ENCODE data around the gene DOK5.

Gene DOK5

DNA sequence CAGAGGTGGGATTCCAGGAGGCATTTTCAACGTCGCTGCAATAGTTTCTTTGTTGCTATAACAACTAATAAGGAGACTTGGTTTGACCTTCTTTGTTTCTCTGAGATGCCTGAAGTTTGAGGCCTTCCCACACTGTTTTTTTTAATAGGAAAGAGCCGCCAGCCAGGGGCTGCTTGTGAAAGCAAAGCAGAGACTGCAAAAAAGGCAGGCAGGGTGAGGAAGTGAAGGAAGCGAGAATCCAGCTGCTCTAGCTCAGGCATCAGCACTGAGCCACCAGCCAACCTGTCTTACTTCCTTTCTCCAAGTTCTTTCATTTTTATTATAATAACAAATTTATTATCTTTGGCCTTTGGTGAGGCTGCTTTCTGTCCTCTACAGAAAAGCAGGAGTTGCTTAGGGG, 179.1 kb downstream of the DOK5 start:
- DNase-seq, result no peak

- no peak for DNase-seq
These were observed 182.0 kb downstream of the DOK5 start for GRCh38 chr20:54657268-54657826.

- DNase-seq, result no peak
These were observed 183.1 kb downstream of the DOK5 start for GRCh38 chr20:54658525-54658924.

DNA sequence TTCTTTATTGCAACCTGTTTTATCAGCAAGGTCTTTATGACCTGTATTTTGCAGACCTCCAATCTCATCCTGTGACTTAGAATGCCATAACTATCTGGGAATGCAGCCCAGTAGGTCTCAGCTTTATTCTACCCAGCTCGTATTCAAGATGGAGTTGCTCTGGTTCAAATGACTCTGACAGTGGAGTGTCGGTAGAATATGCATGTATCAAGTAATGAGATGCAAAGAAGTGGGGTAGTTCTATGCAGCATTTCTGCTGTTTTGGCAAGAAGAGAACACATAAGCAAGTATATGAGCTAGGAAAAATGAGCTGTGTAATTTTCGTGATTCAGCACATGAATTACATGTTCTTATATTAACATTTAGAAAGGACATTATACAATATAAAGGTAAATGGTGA, 185.9 kb downstream of the DOK5 start:
- DNase-seq, result no peak

GRCh38 chr20:54661880-54662465, 186.6 kb downstream of the DOK5 start:
- no peak for DNase-seq

- DNase-seq, result no peak
These were observed 190.4 kb downstream of the DOK5 start for GRCh38 chr20:54665812-54666211.

- no peak for DNase-seq
These were observed 193.1 kb downstream of the DOK5 start for GRCh38 chr20:54668271-54669039.

DNA sequence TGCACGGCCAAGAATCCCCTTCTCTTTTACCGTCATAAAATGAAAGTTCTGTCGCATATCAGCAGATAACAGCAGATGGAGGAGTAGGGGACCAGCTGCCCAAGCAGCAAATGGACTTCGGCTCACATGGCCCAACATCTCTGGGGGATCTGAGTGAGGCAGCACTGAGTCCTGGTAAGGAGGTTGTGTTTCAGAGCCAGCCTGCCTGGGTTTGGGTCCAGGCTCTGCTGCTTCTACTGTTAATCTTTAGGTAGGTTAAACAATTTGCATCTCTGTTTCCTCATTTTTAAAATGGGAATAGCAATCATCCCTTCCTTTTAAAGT, 193.6 kb downstream of the DOK5 start:
- no peak for DNase-seq

DNA sequence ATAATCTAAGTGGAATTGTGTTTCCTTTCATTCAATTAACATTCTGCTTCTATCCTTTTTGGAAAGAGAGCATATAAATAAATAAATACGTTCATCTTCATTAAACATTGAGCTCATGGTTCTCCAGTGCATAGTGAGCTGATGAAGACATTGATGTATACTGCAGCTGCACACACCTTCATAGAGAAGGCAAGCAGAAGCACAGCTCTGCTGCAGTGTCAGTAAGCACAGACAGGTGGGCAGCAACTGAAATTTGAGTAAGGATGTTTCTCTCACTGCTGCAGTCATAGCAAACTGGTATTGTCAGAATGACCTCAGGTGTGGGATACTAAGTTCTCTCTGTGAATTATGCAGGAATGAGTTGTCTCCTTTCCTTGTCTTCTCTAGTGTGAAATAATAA, 202.9 kb downstream of the DOK5 start:
- no peak for DNase-seq

DNA sequence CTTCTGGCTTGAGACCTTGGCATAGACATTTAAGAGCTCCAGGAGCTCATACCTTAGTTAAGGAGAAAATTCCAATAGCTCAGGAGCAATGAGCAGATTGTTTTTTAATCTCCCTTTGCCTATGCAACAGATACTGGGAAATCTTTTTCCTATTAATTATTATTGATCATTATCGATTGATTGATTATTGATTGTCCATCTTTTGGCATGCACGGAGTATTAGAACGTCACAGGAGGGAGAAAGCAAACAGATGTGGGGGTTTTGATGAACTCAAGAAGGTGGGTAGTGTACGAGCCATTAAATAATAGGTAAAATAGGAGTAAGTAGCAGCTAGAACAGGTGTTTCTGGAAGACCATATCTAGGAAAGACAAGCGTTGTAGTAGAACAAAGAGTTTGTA, 205.0 kb downstream of the DOK5 start:
- no peak for DNase-seq

DNA sequence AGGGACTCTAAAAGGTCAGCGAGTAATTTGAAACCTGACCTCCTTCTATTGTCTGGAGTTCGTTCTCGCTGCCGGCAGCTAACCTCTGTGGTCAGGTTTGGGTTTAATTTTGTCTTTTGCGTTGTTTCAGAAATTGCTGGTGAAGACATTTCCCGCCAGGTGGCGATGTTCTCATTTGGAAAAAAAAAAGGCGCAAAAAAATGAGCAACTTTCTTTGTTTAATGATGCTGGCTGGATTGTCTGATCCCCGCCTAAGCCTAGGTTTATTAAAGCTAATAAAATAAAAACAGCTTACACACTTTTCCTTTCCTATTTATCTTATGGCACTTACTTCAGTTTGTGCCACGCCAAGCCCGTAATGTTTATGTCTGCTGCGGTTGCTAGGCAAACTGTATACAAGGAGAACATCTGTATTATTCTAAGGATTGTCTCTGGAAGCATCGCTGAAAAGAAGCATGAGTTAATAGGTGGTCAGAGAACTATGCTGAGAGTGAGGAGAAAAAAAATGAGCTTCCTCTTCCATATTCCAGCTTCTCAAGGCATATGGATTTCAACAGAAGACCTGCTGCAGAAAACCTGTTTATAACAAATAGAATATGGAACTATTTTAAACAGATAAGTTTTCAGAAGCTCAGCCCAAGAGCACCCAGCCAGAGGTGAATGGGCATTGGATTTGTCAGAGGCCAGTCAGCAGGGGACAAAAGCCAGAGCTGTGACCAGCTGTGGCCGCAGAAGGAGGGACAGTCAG, 205.7 kb downstream of the DOK5 start:
- no peak for DNase-seq

GRCh38 chr20:54681869-54682268, 206.5 kb downstream of the DOK5 start:
- DNase-seq, result no peak

GRCh38 chr20:54688476-54688875, 213.1 kb downstream of the DOK5 start:
- no peak for DNase-seq

DNA sequence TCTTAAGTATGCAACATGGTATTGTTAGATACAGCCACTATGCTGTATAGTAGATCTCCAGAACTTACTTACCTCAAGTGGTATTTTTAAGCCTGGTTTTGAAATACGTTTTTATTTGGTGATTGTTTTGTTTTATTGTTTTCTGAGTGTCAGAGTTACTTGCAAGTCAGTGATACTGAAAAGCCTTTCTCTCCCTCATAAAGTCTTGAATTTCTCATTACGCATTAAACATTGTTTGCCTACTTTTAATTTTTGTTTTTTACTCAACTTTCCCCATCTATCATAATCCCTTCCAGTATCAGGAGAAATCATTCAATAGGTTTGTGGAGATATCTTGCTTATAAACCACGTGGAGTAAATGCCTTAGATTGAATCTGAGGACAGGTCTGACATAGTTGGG, 214.9 kb downstream of the DOK5 start:
- DNase-seq, result no peak

DNA sequence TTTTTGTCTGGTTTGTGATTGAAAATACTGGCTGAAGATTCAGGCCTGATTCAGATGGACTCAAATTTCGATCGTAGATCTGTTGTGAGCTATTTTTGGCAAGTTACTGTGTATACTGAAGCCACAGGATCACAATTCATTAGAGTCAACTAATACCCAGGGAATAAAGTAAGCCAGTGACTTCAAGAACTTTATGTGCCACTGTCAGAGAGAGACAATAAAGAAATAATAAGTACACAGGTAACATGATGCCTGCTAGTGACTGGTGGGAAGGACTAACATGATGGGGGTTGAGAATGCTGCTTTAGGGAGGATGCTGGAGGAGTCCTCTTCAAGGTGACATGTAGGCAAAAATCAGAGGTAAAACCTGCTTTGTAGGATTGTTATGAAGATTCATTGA, 215.9 kb downstream of the DOK5 start:
- no peak for DNase-seq

DNA sequence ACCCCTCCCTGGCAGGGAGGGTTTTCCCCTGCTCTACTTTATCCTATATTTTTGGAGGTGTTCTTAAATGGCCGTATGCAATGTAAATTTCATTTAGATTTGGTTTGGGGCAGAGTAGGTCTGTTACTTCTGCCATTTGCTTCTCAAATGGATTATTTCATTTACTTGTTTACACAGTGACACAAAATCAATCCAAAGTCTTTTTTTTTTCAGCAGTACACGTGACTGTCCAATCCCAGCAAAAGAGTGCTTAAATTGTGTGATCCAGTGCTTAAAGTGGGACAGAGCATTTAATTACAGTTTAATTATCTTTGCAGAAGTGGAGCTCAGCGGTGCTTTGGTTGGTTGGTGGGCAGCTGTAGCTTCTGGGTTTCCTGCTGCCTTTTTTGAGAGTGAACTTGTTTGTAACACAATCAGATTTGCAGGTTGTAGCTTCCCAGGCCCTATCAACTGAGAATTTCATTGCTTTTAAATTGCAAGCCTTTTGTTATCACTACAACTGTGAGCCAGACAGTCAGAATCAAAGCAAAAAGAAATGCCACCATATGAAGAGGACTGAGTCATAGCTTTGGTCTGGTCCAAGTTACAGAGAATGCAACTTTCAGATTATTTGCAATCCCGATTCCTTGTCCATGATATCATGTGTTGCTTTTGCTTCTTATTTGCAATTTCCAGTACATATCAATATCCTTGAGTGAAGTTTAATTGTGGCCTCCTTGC, 216.9 kb downstream of the DOK5 start:
- DNase-seq, result no peak

GRCh38 chr20:54694516-54694915, 219.1 kb downstream of the DOK5 start:
- no peak for DNase-seq

- DNase-seq, result no peak
These were observed 223.0 kb downstream of the DOK5 start for GRCh38 chr20:54698373-54698772.

Data from DMS79 (cell line).